GM12865 (cell line): ENCODE results near the gene CDH4.

Experiments used
- DNase-seq: peaks from one replicate; pipeline ENCODE4 v3.0.0; 2010; ENCODE audit warnings: low read depth
- H3K4me3 ChIP-seq: 2 replicates; pipeline ENCODE4 v1.5.1; 2011; ENCODE audit warnings: mild to moderate bottlenecking, low read depth, low read length, control low read depth
- CTCF ChIP-seq: IDR thresholded peaks from 2 replicates; pipeline ENCODE4 v1.5.1; 2011; ENCODE audit warnings: low read length, control low read depth, low read depth, inconsistent platforms; ENCODE audit not compliant: insufficient read depth; ENCODE audit errors: missing control alignments

The CDH4 gene

GRCh38 chr20:61813791-61814190, 561.7 kb downstream of the CDH4 start:
- H3K4me3 ChIP-seq: no peak overlapping the region
- DNase-seq: no peak
- TF ChIP-seq CTCF: no peak

- DNase-seq: no peak
- no peak overlapping the region for H3K4me3 ChIP-seq
- no peak for TF ChIP-seq CTCF
Measured at GRCh38 chr20:61814244-61814643, 562.2 kb downstream of the CDH4 start.

GRCh38 chr20:61814726-61815125, 562.7 kb downstream of the CDH4 start:
- no peak for TF ChIP-seq CTCF
- DNase-seq: no peak

GRCh38 chr20:61815176-61815575, 563.1 kb downstream of the CDH4 start:
- H3K4me3 ChIP-seq: no peak overlapping the region
- DNase-seq: no peak
- no peak for TF ChIP-seq CTCF

More at GRCh38 chr20:61814726-61815125, 562.7 kb downstream of the CDH4 start:
- H3K4me3 ChIP-seq: no peak overlapping the region

- no peak for DNase-seq
- no peak for TF ChIP-seq CTCF
- no peak overlapping the region for H3K4me3 ChIP-seq
Measured at GRCh38 chr20:61815678-61816077, 563.6 kb downstream of the CDH4 start.

- TF ChIP-seq CTCF: no peak
- DNase-seq: no peak
- no peak overlapping the region for H3K4me3 ChIP-seq
Measured at GRCh38 chr20:61816606-61817460, 564.8 kb downstream of the CDH4 start.

- TF ChIP-seq CTCF: no peak
- DNase-seq: no peak
- H3K4me3 ChIP-seq: no peak overlapping the region
Measured at GRCh38 chr20:61817575-61817974, 565.5 kb downstream of the CDH4 start.
